ENCODE measurements around the gene KLF9. TPM values are rescaled to one million over a fixed set of nuclear protein-coding genes. Genes with fewer than 3 reads are reported as not detected.

The KLF9 gene
- total and polyA plus RNA-seq, 2 donors (not counting 3 experiments of a cell fraction or from before 2014, with no cell fraction given) = 7.3 to 17.2 TPM

GRCh38 chr9:70420441-70421271, 6.2 kb upstream of the KLF9 start:
- CTCF ChIA-PET = interaction anchor here (0.6 to 5.6 kb wide), 9 partner anchors 14 to 184 kb away, joined by 3 to 76 read pairs (median 3); no protein-coding TSS in a partner anchor
- POLR2A ChIA-PET = interaction anchor here (0.5 to 3.3 kb wide), 13 partner anchors 10 to 445 kb away, joined by 3 to 20 read pairs (median 6); no protein-coding TSS in a partner anchor
- no peak overlapping the region for H2AFZ ChIP-seq (ENCODE audit: low read depth, low read length)
- peak; percentile 91 for DNase-seq (ENCODE audit: low read depth, low spot score)
- peaks cover 28% of the 10 kb centered on the region for H3K4me1 ChIP-seq (ENCODE audit: control insufficient read depth, extremely low read depth, insufficient read depth, low read length)
- H3K9me1 ChIP-seq (replicated peaks; ENCODE audit: control insufficient read depth, extremely low read depth, insufficient read depth, low read length) = no peaks in the 10 kb centered on the region
- H3K27ac ChIP-seq (ENCODE audit: insufficient read depth, low read depth, low read length) = peak overlapping the region; percentile 96
- H3K4me3 ChIP-seq (replicated peaks in 1 of 3; ENCODE audit: insufficient read depth in 1 of 3, low read depth in 1 of 3, low read length in 3 of 3) = peak overlapping the region in 2 of 3 experiments; percentile 17 to 50
- peak; percentile 92 for FAIRE-seq
- no peaks in the 10 kb centered on the region for H3K9me3 ChIP-seq (replicated peaks; ENCODE audit: control insufficient read depth, insufficient read depth, low read length)
- peak overlapping the region; percentile 46 for H3K4me2 ChIP-seq (ENCODE audit: insufficient read depth, low read length)
- TSS peak; percentile 68 for BruUV-seq (replicated peaks)
- H3K79me2 ChIP-seq (ENCODE audit: control insufficient read depth, insufficient read depth, low read length) = no peaks in the 10 kb centered on the region
- H3K36me3 ChIP-seq (ENCODE audit: control insufficient read depth in 2 of 2, extremely low read depth in 1 of 2, insufficient read depth in 2 of 2, low read length in 2 of 2) = no peaks in the 10 kb centered on the region
- intact Hi-C loops (cut with micrococcal nuclease) (loop anchor here (1.0 to 2.0 kb wide), 9 partner anchors 8 to 181 kb away; no protein-coding TSS in a partner anchor), dilution Hi-C loops (cut with MboI; ENCODE audit: extremely low pct_ligation_motif_present, low sequenced_read_pairs) (no loop called here)
- TF ChIP-seq GATA2 (IDR thresholded peaks at IDR 0.05; ENCODE audit: insufficient read depth, insufficient read length, low read depth, low read length) = no peak
- TF ChIP-seq EZH2 (IDR thresholded peaks at IDR 0.05; ENCODE audit: borderline replicate concordance, low read depth, low read length, severe bottlenecking) = no peak
- peak; percentile 69 for TF ChIP-seq POLR2AphosphoS5 (IDR thresholded peaks at IDR 0.05; ENCODE audit: insufficient read depth, low read depth, low read length)
- no peak for TF ChIP-seq POLR2A (IDR thresholded peaks at IDR 0.05; ENCODE audit: low read depth, low read length)
- TF ChIP-seq FOS (IDR thresholded peaks at IDR 0.05; ENCODE audit: borderline replicate concordance, insufficient read depth, low read length) = peak; percentile 17
- TF ChIP-seq MYC (IDR thresholded peaks at IDR 0.05; ENCODE audit: low read depth, low read length) = no peak
- no peak for TF ChIP-seq JUN (IDR thresholded peaks at IDR 0.05; ENCODE audit: borderline replicate concordance, insufficient read depth, insufficient read length, low read depth)
- TF ChIP-seq MAX (IDR thresholded peaks at IDR 0.05; ENCODE audit: insufficient read depth, insufficient read length) = no peak
- H4K20me1 ChIP-seq (replicated peaks; ENCODE audit: control insufficient read depth, extremely low read depth, insufficient read depth, low read length) = no peaks in the 10 kb centered on the region
- H3K27me3 ChIP-seq (ENCODE audit: control insufficient read depth in 2 of 2, insufficient read depth in 2 of 2, low read length in 2 of 2) = no peaks in the 10 kb centered on the region
- H3K9ac ChIP-seq (replicated peaks; ENCODE audit: extremely low read depth, insufficient read depth, low read length) = peak overlapping the region; percentile 95
